ENCODE data around the gene KRTAP4-11. TPM values are rescaled to one million over a fixed set of nuclear protein-coding genes. Genes with fewer than 3 reads are reported as not detected.
"Not testable (repeated sequence)": the region's sequence is repeated elsewhere in the genome, so short reads cannot be mapped to it uniquely, and the experiment has no call there.

KRTAP4-11 gene
- total RNA-seq, 1 donor from 2014 or later = not detected

DNA sequence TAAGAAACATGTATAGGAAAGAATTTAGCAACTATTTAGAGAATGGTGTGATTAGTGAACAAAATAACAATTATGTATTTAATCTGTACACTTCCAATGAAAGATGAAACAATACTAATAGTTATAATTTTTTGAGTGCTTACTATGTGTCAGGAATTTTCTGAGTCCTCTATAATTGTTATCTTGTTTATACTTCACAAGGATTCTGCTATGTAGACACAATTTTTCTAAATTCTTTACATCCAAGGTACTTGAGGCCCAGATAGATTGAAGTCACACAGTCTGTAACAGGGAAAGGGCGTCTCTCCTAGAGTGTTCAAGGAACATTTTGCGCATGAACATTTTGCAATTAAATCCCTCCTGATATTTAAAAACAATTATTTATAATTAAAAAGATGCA, 6.9 kb upstream of the KRTAP4-11 start:
- DNase-seq (ENCODE audit: extremely low read depth, low read depth, low spot score) = no peak

DNA sequence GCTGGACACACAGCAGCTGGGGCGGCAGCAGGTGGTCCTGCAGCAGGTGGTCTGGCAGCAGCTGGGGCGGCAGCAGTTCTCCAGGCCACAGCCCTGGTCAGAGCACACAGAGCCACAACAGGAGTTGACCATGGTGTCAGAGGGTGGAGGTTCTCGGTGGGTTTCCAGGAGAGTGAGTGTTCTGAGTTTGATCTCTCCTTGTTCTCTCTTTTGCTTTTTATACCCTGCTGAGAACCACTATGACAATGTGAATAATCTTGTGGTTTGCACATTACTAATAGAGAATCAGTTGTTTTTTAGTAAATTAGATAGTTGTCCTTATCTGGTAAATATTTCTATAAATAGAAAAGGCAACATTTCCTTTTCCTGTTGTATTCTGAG, 5.8 kb upstream of the KRTAP4-11 start, which contains the start of gene KRTAP4-12:
Gene KRTAP4-12 (minus strand): TSS at position 192 of the 381 bp plus-strand sequence. CDS start 60 bp downstream, at position 132.
- not testable (repeated sequence) for DNase-seq (ENCODE audit: extremely low read depth, low read depth, low spot score)

DNA sequence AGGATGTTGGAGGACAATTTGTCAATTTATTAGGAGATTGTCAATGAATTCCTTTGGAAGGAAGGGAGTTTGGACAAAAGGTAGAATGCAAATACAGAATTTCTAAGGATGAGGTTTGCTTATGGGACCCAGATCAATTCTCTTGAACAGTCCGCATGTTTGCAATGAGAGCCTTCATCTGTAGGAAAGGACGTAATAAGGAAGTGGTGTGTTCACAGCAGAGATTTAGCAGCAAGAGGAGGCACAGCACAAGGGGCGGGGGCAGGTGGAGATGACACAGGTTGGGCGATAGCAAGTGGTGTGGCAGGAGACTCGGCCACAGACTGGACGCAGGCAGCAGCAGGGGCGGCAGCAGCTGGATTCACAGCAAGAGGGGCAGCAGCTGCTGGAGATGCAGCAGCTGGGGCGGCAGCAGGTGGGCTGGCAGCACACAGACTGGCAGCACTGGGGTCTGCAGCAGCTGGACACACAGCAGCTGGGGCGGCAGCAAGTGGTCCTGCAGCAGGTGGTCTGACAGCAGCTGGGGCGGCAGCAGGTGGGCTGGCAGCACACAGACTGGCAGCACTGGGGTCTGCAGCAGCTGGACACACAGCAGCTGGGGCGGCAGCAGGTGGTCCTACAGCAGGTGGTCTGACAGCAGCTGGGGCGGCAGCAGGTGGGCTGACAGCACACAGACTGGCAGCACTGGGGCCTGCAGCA, 5.3 kb upstream of the KRTAP4-11 start:
- DNase-seq (ENCODE audit: extremely low read depth, low read depth, low spot score) = not testable (repeated sequence)

DNA sequence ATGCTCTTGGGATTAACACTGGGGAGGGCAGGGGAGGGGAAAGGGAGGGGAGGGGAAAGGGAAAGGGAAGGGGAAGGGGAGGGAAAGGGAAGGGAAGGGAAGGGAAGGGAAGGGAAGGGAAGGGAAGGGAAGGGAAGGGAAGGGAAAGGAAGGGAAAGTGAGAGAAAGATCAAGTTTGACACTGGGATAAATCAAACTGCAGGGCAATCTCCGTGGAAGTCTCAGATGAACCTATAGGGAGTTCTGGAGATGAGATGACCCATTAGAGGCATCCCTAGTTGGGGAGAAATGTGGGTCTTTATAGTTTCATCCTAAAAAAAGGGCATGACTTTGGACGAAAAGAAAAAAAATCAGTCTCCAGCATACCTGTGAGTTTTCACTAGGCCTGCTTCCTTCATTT, 3.6 kb upstream of the KRTAP4-11 start:
- no peak for DNase-seq (ENCODE audit: extremely low read depth, low read depth, low spot score)

DNA sequence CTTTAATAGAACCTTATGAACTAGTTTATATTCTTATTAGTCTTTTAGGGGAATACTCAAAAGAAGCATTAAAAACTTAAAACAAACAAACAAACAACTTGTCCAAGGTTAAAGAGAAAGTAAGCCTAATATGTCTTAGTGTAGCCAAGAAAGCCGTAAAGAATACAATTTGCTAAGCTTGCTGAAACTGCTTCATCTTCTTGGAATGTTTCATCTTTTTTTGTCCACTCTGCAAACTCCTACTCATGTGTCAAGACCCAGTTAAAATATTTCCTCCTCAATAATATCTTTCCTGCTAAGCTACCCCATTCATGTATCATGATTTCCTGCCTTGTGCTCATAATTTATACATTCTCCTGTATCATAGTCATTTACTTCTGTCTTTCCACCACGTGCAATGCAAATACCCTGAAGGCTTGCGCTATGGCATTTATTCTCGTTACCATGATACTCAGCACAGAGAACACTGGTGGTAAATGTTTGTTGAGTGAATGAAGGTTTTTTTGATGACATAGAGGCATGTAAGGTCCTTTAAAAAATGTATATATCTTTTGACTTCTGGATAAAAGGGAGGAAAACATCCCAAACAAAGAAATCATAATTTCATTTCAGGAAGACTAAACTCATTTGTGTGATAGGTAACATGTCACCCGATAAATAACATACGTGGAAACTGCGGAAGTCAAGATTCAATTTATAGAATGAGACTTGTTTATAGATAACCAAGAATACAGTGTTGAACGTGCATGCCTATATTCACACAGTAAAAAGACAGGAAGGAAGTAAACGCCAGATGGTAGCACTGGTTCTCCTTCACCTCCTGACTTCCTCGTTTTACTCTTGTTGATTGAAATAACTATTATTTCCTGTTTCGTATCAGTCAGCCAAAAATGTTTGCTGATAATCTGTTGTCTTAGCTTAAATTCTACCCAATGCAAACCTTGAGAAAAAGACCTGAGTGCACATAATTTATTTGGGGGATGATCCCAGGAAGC, 1.8 kb upstream of the KRTAP4-11 start:
- DNase-seq (ENCODE audit: extremely low read depth, low read depth, low spot score) = peak; percentile 39

DNA sequence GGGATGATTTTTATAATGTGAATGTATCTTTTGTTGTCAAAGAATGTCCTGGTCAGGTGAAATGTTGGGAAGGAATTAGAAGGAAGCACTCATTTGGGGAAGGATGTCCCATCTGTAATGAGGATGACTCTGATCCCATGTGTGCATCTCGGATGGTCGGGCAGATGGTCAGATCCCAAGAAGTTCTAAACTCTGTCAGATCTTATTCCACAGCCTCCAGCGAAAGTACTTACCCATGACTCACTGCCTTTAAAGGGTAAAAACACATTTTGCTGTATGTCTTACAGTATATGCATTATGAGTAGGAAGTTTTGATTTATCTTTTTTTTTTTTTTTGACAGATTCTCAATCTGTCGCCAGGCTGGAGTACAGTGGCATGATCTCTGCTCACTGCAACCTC, 548 bp upstream of the KRTAP4-11 start:
- no peak for DNase-seq (ENCODE audit: extremely low read depth, low read depth, low spot score)

DNA sequence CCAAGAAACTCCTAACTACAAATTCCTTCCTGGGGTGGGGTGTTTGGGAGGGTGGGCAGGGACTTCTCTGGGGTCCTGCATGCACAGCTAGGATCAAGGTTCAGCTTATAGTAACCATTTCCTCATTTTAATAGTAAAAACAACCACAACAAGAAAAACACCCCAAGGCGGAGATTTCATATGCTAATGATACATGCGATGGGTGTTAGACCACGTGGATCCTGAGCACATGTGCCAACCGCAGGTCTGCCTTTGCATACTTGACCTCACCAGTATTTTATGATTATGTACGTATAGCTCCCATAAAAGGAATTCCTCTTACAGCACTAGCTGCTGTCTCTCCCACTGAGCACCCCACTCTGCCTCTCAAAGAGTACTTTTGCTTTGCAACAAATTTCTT, 1.9 kb downstream of the KRTAP4-11 start:
- DNase-seq (ENCODE audit: extremely low read depth, low read depth, low spot score) = no peak

DNA sequence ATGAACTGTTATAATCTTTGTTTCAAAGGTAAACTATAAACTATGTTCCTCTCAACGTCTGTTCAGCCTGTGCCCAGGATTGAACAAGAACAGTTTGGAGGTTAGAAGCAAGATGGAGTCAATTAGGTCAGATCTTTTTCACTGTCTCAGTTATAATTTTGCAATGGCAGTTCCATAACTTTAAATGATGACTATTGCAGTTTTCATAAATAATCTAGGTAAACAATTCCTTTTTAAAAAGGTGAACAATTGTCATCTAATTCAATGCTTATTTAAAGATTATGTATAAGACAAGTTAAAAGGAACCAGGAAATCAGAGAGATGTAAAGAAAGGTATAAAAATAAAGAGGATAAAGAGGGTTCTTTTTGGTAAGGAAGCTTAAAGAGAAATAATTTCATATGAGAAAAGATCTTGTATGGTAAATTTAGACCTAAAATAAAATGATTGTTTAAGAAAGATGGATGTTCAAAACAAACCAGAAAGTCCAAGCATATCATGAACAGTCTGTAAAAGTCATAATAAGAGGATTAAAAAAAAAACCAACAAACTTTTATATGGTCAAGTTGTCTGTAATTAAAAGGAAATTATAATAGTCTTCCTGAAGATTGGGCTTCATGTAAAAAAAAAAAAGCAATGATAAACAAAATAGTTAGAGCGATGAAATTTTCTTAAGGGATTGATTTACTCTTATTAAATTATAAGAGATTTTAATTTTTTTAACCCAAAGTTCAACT, 6.9 kb downstream of the KRTAP4-11 start:
- DNase-seq (ENCODE audit: extremely low read depth, low read depth, low spot score) = no peak

DNA sequence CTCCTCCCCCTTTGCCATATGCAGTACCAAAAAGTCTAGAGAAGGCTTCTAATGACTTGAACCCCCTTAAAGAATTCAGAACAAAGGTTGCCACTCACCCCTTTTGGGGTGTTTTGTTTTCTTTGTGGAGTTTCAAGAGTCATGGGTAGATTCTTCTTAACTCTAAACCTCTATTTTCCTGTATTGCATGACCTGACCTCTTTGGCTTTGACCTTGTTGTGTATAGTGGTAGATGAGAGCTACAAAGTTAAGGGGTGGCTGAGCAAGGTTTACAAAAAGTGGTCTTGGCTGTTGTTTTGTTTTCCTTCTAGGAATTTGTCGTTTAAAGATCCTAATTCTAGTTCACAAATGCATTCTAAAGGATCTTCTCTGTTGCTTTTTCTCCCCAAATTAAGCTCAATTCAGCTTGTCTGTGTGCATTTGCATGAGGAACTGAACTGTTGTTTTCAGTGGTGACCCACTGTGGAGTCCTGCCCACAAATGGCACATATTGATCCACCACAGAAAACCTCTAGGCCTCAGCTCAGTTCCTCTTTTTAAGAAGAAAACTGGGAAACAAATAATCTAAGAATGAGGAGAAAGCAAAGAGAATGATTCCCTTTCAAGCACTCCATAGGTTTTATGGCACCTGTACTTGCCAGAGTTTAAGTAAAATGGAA, 9.3 kb downstream of the KRTAP4-11 start:
- not testable (repeated sequence) for DNase-seq (ENCODE audit: extremely low read depth, low read depth, low spot score)

DNA sequence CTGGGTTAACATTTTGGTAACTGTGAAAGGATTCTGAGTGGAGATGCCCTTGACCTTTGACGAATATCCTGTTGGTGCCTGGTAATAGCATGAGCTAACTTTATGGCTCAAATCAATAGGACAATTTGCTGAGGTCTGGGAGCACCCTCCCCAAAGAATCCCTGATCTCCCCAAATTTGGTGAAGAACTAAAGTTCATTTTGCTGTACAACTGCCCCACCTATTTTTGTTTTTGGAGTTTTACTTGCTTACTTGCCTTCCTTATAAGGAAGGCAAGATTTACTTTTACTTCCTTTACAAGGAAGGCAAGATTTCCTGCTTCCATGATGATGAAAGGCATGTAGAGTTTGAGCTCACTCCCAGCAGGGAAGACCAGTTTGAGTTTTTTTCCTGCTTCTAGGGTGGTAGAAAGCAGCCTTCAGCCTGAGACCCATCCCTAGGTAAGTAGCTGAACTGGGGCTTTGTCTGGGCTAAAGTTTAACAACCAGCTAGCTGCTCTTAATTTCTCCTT, 10.2 kb downstream of the KRTAP4-11 start:
- DNase-seq (ENCODE audit: extremely low read depth, low read depth, low spot score) = no peak

DNA sequence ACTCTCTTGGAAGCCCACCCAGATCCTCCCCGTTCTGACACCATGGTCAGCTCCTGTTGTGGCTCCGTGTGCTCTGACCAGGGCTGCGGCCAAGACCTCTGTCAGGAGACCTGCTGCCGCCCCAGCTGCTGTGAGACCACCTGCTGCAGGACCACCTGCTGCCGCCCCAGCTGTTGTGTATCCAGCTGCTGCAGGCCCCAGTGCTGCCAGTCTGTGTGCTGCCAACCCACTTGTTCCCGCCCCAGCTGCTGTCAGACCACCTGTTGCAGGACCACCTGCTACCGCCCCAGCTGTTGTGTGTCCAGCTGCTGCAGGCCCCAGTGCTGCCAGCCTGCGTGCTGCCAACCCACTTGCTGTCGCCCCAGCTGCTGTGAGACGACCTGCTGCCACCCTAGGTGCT, 12.8 kb downstream of the KRTAP4-11 start, which contains the start of gene KRTAP4-9:
Gene KRTAP4-9 (plus strand): TSS at position 43 of the 400 bp plus-strand sequence. CDS start 0 bp downstream, at position 43.
- DNase-seq (ENCODE audit: extremely low read depth, low read depth, low spot score) = not testable (repeated sequence)

DNA sequence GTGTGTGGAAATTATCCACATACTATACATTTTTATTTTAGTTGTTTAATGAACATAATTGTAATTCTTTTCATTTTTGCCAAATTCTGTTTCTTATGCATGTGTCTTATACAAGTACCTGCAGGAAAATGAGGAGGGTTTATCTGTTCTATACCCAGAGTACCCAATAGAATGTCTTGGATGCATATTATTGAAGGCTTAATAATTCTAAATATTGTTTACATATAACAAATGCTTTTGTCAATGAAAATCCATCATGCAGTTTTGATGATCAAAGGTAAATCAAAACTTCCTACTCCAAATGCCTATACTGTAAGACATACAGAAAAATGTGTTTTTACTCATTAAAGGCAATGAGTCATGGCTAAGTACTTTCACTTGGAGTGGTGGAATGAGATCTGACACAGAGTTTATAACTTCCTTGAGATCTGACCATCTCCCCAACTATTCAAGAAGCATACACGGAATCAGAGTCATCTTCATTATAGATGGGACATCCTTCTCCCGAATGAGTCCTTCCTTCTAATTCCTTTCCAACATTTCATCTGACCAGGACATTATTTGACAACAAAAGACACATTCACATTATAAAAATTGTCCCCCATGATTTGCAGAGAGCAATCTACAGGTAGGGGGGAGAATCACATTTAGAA, 13.7 kb downstream of the KRTAP4-11 start:
- not testable (repeated sequence) for DNase-seq (ENCODE audit: extremely low read depth, low read depth, low spot score)

DNA sequence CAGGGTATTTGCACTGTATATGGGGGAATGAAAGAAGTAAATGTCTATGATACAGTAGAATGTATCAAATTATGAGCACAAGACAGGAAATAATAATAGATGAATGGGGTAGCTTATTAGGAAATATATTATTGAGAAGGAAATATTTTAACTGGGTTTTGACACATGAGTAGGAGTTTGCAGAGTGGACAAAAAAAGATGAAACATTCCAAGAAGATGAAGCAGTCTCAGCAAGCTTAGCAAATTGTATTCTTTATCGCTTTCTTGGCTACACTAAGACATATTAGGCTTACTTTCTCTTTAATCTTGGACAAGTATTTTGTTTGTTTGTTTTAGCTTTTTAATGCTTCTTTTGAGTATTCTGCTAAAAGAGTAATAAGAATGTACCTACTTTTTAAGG, 14.3 kb downstream of the KRTAP4-11 start:
- no peak for DNase-seq (ENCODE audit: extremely low read depth, low read depth, low spot score)

DNA sequence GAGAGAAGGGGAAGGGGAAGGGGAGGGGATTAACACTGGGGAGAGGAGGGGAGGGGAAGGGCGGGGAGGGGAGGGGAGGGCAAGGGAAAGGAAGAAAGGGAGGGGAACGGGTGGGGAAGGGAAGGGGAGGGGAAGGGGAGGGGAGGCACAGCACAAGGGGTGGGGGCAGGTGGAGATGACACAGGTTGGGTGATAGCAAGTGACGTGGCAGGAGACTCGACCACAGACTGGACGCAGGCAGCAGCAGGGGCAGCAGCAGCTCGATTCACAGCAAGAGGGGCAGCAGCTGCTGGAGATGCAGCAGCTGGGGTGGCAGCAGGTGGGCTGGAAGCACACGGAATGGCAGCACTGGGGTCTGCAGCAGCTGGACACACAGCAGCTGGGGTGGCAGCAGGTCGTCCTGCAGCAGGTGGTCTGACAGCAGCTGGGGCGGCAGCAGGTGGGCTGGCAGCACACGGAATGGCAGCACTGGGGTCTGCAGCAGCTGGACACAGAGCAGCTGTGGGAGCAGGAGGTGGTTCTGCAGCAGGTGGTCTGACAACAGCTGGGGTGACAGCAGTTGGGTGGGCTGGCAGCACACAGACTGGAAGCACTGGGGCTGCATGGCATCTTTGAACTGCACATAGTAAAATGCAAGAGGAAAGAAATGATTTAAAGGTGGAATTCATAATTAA, 16.4 kb downstream of the KRTAP4-11 start, which contains the start of gene KRTAP4-16:
Gene KRTAP4-16 (minus strand): TSS at position 624 of the 674 bp plus-strand sequence. CDS start 0 bp downstream, at position 624.
- no peak for DNase-seq (ENCODE audit: extremely low read depth, low read depth, low spot score)

DNA sequence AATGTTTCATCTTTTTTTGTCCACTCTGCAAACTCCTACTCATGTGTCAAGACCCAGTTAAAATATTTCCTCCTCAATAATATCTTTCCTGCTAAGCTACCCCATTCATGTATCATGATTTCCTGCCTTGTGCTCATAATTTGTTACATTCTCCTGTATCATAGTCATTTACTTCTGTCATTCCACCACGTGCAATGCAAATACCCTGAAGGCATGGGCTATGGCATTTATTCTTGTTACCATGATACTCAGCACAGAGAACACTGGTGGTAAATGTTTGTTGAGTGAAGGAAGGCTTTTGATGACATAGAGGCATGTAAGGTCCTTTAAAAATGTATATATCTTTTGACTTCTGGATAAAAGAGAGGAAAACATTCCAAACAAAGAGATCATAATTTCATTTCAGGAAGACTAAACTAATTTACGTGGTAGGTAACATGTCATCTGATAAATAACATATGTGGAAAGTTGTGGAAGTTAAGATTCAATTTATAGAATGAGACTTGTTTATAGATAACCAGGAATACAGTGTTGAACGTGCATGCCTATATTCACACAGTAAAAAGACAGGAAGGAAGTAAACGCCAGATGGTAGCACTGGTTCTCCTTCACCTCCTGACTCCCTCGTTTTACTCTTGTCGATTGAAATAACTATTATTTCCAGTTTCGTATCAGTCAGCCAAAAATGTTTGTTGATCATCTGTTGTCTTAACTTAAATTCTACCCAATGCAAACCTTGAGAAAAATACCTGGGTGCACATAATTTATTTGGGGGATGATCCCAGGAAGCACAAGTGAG, 18.3 kb downstream of the KRTAP4-11 start:
- DNase-seq (ENCODE audit: extremely low read depth, low read depth, low spot score) = peak; percentile 22

DNA sequence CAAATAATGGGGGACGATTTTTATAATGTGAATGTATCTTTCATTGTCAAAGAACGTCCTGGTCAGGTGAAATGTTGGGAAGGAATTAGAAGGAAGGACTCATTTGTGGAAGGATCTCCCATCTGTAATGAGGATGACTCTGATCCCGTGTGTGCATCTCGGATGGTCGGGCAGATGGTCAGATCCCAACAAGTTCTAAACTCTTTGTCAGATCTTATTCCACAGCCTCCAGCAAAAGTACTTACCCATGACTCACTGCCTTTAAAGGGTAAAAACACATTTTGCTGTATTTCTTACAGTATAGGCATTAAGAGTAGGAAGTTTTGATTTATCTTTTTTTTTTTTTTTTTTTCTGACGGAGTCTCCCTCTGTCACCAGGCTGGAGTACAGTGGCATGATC, 19.7 kb downstream of the KRTAP4-11 start:
- no peak for DNase-seq (ENCODE audit: extremely low read depth, low read depth, low spot score)

DNA sequence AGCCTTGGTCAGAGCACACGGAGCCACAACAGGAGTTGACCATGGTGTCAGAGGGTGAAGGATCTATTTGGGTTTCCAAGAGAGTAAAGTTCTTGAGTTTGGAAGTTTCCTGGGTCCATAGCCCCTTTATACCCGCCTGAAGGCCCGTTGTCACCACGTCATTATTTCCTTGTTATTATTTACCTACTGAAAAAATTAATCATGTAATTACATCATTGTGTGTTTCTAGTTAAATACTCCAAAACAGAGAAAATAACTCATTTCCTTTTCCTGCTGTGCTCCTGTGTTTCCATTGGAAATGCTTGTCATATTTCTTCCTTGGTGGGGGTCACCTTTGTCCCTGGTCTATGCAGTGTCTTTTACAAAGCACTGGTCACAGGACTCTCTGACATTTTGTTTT, 20.1 kb downstream of the KRTAP4-11 start, which contains the start of gene KRTAP4-8:
Gene KRTAP4-8 (minus strand): TSS at position 101 of the 400 bp plus-strand sequence. CDS start 58 bp downstream, at position 43.
- no peak for DNase-seq (ENCODE audit: extremely low read depth, low read depth, low spot score)

DNA sequence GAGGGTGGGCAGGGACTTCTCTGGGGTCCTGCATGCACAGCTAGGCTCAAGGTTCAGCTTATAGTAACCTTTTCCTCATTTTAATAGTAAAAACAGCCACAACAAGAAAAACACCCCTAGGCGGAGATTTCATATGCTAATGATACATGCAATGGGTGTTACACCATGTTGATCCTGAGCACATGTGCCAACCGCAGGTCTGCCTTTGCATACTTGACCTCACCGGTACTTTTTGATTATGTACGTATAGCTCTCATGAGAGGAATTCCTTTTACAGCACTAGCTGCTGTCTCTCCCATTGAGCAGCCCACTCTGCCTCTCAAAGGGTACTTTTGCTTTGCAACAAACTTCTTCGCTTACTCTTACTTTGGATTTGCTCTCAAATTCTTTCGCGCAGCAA, 22.1 kb downstream of the KRTAP4-11 start:
- DNase-seq (ENCODE audit: extremely low read depth, low read depth, low spot score) = no peak

Measured in glomerular endothelial cell (primary cell).